Keratinocyte (primary cell): ENCODE results near the gene PRDX5.

Source experiments
- CTCF ChIP-seq, 3 experiments: IDR thresholded peaks in 1 of 3; conservative IDR thresholded peaks in 1 of 3; optimal IDR thresholded peaks in 1 of 3; 2 replicates in 2 of 3; 3 replicates in 1 of 3; pipeline versions ENCODE3 to v1.5.1; 2011; ENCODE audit warnings: low read length in 3 of 3, mild to moderate bottlenecking in 3 of 3, moderate library complexity in 2 of 3, control low read depth in 1 of 3, inconsistent platforms in 1 of 3; ENCODE audit not compliant: insufficient read depth in 2 of 3; ENCODE audit errors: extremely low read depth in 1 of 3
- EZH2 ChIP-seq: IDR thresholded peaks from one replicate; pipeline ENCODE4 v1.6.1; 2012; ENCODE audit warnings: inconsistent platforms, mild to moderate bottlenecking, low read length, moderate library complexity

- TF ChIP-seq CTCF (optimal IDR thresholded peaks at IDR 0.05 in 1 of 3, IDR thresholded peaks at IDR 0.05 in 1 of 3, conservative IDR thresholded peaks at IDR 0.05 in 1 of 3; ENCODE audit: extremely low read depth in 1 of 3, insufficient read depth in 2 of 3, low read length in 3 of 3) (no peak), EZH2 (peak; percentile 32)
Measured at GRCh38 chr11:64290352-64291261, 27.3 kb upstream of the PRDX5 start.
